ENCODE data around the gene ATP5PD.

The ATP5PD gene

GRCh38 chr17:75046407-75047289, at the start of gene ATP5PD, which contains the start of gene KCTD2:
ATP5PD (minus strand) TSS chr17:75046969; CDS start chr17:75042650, 4,319 bp downstream.
KCTD2 (plus strand) TSS chr17:75047225; CDS start chr17:75047251, 26 bp downstream.
- DNase-seq (ENCODE audit: low read depth, low spot score): peak; percentile 92

- no peak for DNase-seq (ENCODE audit: low read depth, low spot score)
These were observed 49.4 kb upstream of the ATP5PD start for GRCh38 chr17:75096082-75096625.

- DNase-seq (ENCODE audit: low read depth, low spot score): no peak
These were observed 48.2 kb upstream of the ATP5PD start for GRCh38 chr17:75094871-75095399.

DNA sequence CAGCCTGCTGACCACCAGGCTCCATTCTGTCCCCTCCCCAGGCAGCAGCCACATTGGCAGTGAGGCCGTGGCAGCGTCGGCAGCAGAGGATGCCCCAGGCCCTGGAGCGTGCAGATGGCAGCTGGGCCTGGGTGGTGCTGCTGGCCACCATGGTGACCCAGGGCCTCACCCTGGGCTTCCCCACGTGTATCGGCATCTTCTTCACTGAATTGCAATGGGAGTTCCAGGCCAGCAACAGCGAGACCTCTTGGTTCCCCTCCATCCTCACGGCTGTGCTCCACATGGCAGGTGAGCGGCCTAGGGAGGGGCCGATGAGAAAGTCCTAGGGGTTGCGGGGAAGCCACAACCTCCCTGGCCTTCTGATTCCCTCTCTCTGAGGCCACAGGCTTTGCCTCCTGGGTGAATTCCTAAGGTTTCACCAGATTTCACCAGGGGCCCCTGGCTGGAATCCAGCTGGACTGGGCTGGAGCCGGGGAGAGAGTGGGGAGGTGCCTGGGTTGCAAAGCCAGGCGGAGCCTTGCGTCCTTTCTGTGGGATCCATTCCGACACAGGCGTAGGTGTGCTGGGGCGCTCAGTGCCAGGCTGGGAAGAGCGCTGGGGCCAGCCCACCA, 46.9 kb upstream of the ATP5PD start:
- no peak for DNase-seq (ENCODE audit: low read depth, low spot score)

DNA sequence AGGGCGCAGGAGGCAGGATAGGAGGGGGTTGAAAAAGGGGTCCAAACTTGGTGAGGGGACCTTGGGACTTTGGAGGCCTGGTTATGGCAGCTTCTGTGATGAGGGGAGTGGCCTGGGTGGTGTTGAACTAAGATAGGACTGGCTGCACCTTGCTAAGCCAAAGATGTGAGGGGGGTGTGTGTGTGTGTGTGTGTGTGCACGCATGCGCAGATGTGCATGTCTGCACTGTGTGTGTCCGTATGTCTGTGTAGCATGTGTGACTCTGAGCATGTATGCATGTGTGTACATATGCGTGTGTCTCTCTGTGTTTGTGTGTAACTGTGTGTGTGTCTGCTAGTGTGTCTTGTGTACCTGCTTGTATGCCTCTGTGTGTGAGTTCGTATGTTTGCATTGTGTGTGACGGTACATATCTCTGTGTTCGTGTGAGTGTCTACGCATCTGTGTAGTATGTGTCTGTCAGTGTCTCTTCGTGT, 45.1 kb upstream of the ATP5PD start:
- no peak for DNase-seq (ENCODE audit: low read depth, low spot score)

DNA sequence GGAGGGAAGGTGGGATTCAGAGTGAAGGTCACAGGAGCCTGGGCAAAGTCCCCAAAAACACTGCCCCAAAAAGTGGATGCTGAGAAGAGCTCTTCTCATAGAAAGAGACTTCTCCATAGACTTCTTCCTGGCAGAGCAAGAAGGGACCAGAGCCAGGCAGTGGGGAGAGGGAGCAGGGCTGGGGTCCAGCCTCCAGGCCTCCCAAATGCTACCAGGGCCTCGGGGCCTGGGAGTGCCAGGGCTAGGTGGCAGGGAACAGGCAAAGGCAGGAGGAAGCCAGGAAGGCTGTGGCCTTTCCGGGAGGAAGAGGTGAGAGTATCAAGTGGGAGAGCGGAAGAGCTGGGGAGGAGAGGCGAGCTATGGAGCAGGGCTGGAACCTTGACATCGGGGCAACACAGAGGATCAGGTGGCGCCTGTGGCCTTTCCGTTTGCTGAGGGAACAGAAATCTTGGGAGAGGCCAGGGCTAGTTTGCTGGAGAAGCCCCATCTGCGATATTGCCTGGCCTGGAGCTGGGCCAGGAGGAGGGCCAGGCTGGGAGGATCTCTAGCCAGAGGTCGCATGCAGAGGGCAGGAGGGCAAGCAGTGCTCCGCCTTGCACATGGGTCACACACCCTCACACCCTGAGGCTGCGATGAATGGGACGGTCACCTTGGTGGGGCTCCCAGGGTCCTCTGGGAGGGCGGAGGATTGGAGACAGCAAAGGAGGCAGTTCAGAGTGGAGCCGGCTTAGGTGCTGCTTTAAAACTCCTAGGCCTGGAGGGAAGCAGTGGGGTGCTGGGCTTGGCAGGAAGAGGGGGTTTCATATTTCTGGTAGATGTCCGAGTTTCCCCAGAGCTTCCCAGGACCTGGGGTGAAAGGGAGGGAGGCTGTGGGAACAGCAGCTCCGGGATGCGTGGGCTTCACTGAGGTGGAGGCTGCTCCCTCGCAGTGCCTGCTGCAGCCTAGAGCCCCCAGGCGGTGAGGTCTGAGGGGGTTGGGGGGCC, 44.4 kb upstream of the ATP5PD start:
- DNase-seq (ENCODE audit: low read depth, low spot score): no peak

DNA sequence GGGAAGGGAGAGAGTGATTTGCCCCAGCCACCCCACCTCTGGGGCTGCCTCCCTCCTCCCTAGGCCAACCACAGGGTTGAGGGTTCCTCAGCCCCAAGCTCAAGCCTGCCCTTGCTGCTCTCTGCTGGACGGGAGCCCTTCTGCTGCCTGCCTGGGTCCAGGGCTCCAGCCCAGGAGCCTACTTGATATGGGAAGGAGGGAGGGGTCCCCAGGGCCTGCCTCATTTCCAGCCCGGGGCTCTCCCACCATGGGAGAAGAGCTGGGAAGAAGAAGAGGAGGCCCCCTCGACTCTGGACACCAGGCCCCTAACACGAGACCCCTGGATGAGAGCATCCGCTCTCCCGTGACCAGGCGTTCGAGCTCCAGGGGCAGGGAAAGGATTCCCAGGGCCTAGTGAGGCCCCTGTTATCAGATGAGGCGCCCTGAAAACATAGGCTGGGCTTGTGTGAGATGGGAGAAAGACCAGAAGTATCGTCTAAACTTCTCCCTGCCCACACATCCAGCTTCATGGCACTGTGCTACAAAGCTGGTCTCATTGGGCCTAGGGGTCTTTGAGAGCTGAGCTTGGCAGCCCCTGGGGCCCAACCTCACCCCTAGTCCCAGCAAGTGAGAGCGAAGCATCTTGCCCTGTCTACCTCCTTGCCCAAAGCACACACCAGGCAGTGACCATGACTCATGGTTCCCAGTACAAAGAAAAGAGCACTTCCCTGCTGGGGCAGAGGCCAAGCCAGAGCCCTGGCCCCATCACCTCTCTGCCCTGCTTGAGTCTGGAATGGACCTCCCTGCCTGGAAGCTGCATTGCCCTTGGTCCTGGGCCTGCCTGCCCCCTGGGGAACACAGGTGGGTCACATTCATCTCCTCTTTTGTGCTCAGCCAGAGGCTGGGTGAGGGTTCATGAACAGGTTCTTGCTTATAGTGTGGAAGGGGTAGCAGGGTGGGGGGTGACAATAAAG, 42.0 kb upstream of the ATP5PD start:
- DNase-seq (ENCODE audit: low read depth, low spot score): no peak

DNA sequence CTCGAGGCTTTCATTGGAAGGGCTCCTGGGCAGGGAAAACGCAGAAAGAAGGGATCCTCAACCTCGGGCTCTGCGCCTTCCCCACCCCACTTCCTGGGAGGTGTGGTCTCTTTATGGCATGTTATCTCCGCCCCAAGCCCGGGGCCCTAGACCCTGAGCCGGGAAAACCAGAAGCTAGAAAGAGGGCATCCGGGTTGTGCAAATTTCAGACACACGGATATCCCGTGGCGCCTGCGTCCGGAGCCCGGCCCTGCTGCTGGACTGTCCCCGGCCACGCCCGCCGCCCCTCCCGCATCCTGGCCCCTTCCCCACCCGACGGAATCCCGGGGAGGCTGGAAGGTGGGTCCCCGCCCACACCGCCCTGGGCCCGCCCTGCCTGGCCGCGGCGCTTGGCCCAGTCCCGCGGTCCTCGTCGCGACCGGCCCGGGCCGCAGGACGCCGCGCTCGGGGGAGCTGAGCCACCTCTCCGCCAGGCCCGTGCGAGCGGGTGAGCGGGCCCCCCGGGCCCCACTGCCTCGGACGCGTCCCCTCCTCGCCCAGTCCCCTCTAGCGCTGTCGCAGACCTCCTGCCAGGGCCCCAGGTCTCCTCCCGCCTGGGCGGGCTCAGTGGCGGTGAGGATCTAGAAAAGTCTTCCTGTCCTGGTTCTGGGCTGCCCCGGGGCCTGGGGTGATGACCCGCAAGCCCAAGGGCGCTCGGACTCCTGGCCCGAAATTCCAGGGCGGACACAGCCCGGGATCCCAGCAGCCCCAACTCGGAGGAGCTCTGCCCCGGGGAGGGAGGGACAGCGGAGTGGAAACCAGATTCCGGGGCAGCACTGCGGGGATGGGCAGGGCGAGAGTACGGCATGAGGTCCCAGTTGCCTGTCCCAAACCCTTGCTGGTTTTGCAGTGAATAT, 41.0 kb upstream of the ATP5PD start, which contains the start of gene SLC16A5:
SLC16A5 (plus strand) TSS at position 397 of the 896 bp plus-strand sequence. CDS start 5,683 bp downstream, outside the sequence.
- DNase-seq (ENCODE audit: low read depth, low spot score): no peak

DNA sequence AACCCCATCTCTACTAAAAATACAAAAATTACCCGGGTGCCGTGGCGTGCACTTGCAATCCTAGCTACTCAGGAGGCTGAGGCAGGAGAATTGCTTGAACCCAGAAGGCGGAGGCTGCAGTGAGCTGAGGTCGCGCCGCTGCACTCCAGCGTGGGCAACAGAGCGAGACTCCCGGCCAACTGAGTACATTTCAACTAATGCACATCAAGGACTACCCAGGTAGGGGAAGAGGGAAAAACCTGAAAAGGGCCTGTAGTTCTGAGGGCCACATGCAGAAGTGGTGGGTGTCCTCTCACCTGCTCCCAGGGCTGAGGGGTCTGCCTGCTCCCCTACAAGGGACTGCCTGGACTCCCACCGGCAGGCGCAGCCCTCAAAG, 40.4 kb upstream of the ATP5PD start:
- DNase-seq (ENCODE audit: low read depth, low spot score): no peak

- DNase-seq (ENCODE audit: low read depth, low spot score): no peak
These were observed 39.9 kb upstream of the ATP5PD start for GRCh38 chr17:75086496-75087181.

DNA sequence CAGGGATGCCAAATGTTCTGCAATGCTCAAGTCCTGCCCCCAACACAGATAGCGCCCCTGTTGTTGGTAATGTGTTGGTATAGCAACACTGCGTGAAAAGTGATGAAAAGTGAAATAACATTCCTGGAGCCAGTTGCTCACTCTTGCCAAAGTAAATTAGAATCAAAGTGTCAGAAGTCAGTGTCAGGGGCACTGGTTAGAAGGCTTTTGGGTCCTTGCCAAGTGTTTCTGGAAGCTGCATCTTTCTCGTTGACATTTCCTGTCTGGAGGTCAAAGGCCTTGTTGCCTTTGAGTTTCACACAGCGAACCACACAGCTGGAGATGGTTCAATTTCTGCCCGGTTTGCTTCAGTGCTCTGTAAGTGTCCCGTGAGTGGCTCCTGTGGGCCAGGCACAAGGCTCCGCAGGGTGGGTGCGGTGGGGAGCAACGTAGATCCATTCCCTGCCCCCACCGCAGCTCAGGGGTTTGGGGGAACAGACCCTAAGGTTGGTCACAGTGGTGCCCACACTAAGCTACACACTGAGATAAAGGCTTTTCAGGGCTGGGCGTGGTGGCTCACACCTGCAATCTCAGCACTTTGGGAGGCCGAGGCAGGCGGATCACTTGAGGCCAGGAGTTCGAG, 37.4 kb upstream of the ATP5PD start:
- DNase-seq (ENCODE audit: low read depth, low spot score): no peak

DNA sequence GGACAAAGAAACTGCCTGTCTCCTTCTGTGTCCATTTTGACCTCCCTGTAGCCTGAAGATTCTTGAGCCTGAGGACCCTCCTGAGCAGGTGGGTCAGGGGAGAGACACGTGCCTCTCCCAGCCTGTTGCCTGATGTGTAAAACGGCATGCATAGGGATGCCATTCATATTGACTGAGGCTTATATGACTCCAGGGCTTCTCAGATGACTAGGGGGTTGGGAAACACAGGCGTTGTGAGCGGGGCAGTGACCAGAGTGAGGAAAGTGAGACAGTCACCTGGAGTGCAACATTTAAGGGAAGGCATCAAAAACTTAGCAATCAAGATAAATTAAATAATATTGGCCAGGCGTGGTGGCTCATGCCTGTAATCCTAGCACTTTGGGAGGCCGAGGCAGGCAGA, 35.9 kb upstream of the ATP5PD start:
- DNase-seq (ENCODE audit: low read depth, low spot score): no peak

DNA sequence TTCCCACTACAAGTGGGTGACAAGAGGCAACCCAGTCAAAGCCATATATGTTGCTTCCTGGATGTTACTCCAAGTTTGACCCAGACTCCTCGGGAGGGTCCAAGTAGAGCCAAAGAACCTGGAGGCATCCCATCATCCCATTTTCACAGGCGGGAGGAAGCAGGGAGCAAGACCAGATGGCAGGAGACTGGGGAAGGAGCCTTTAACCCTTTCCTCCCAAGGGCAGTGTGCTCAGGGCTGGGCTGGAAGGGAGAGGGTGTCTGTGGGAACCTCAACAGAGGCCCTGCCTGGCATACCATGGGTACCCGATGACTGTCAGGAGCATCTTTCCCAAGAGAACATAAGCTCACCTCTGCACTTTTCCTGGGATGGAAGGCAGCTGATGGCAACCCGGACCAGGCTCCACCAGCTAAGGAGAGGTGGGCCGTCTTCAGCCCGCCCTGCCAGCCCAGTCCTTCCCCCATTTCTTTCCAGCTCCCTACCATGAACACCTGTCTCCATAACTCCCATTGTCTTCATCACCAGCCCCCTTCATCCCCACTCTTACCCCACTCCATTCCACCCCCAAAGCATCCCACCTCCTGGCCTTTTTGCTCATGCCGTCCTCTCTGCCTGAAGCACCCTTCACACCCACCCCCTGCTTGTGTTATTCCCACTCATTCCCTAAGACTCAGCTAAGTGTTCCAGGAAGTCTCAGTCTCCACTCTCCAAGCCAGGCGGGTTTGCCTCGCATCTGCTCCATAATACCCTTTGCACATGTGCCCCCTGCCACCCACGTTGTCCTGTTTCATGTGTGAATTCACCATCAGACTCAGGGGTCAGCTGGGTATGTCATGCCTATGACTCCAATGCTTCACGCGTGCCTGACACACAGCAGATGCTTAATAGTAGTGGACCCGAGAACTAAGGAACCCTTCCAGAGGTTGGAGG, 35.1 kb upstream of the ATP5PD start:
- DNase-seq (ENCODE audit: low read depth, low spot score): no peak

GRCh38 chr17:75079023-75079373, 32.2 kb upstream of the ATP5PD start:
- DNase-seq (ENCODE audit: low read depth, low spot score): no peak

DNA sequence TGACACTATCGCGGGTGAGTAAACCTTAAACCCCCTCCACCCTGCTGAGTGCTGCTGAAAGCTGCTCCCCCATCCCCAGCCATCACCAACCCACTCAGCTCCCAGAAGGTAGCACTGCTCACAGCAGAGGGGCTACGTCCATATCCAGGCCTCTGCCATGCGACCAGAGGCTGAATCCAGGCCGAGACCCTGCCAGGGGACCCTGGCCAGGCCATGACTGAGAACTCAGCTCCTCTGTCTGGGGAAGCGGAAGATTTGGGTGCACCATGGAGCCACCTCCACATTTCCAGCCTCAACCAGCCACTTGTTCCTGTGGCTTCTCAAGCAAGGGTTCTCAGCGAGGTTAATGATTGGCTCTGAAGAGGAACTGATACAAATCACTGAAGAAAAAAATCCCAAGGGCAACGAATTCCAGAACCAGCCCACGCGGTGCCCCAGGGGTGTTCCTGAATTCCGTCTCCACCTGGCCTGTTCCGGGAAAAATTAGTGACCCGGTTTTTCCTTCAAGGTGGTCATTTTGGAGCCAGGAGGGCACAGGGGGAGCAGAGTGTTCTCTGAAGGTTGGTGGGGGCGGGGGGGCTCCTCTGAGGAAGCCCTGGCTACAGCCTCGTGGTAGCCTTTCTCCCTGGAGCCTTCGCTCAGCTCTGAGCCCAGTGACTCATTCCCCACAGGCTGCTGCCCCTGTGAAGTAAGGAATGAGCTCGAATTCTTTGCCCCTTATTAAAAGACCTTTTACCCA, 31.7 kb upstream of the ATP5PD start:
- no peak for DNase-seq (ENCODE audit: low read depth, low spot score)
